ENCODE results near the gene LDLRAD3. TPM values are rescaled to one million over a fixed set of nuclear protein-coding genes. Genes with fewer than 3 reads are reported as not detected.

The LDLRAD3 gene
- polyA plus RNA-seq, 3 donors, result 7.3 to 14.1 (median 10.4) TPM

DNA sequence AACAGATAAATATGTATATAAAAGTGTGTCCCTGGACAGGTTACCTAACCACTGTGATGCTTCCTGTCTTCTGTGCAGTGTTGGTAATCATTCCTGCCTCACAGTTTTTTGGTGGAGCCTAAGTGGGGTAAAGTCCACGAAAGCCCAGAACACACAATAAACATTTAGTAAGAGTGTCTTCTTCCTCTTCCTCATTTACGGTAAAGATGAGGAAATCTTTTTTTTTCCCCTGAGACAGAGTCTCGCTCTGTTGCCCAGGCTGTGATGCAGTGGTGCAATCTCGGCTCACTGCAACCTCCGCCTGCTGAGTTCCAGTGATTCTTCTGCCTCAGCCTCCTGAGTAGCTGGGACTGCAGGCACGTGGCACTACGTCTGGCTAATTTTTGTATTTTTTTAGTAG, 117.1 kb downstream of the LDLRAD3 start:
- peaks cover 30% of the 10 kb centered on the region for H3K4me1 Mint-ChIP-seq
- no peak overlapping the region for H3K4me3 Mint-ChIP-seq
- Histone ChIP-seq H3K79me2 (ENCODE audit: insufficient read depth, low read length) (no peaks in the 10 kb centered on the region), H3K36me3 (replicated peaks in 1 of 2; ENCODE audit: control insufficient read depth in 1 of 2, insufficient read depth in 2 of 2, low read length in 2 of 2) (no peaks in the 10 kb centered on the region), H3K4me3 (replicated peaks in 1 of 3; ENCODE audit: low read depth in 2 of 3, low read length in 3 of 3) (no peak overlapping the region), H3K9me3 (replicated peaks in 1 of 2; ENCODE audit: control insufficient read depth in 1 of 2, insufficient read depth in 1 of 2, low read length in 2 of 2) (no peaks in the 10 kb centered on the region), H3K9ac (ENCODE audit: insufficient read depth, low read length, poor library complexity, severe bottlenecking) (no peak overlapping the region), H3K27ac (ENCODE audit: low read depth in 1 of 2, low read length in 2 of 2) (peak overlapping the region in 1 of 2 donors; percentile 30), H3K27me3 (ENCODE audit: control insufficient read depth in 2 of 2, insufficient read depth in 2 of 2, low read length in 2 of 2) (no peaks in the 10 kb centered on the region), H3K4me1 (ENCODE audit: control insufficient read depth in 1 of 2, insufficient read depth in 2 of 2, low read length in 2 of 2) (peaks cover 3 to 14% of the 10 kb centered on the region in 2 donors), H2AFZ (ENCODE audit: insufficient read depth, low read depth, low read length, poor library complexity, severe bottlenecking) (no peak overlapping the region), H3K4me2 (replicated peaks; ENCODE audit: extremely low read depth, low read length, poor library complexity, severe bottlenecking) (no peak overlapping the region), H4K20me1 (ENCODE audit: insufficient read depth, low read length) (peaks cover 3% of the 10 kb centered on the region)
- intact Hi-C loops (cut with micrococcal nuclease), result no loop called here
- whole genome bisulfite sequencing (ENCODE audit: insufficient coverage), result 21% methylated on average over 4 of the region's 7 CpGs
- TF ChIP-seq, protein P1, sequence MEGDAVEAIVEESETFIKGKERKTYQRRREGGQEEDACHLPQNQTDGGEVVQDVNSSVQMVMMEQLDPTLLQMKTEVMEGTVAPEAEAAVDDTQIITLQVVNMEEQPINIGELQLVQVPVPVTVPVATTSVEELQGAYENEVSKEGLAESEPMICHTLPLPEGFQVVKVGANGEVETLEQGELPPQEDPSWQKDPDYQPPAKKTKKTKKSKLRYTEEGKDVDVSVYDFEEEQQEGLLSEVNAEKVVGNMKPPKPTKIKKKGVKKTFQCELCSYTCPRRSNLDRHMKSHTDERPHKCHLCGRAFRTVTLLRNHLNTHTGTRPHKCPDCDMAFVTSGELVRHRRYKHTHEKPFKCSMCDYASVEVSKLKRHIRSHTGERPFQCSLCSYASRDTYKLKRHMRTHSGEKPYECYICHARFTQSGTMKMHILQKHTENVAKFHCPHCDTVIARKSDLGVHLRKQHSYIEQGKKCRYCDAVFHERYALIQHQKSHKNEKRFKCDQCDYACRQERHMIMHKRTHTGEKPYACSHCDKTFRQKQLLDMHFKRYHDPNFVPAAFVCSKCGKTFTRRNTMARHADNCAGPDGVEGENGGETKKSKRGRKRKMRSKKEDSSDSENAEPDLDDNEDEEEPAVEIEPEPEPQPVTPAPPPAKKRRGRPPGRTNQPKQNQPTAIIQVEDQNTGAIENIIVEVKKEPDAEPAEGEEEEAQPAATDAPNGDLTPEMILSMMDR (IDR thresholded peaks at IDR 0.05), result no peak
- peak; percentile 49 to 60 (median 50) for DNase-seq
- peaks cover 4 to 16% (median 15%) of the 10 kb centered on the region in 7 donors for H3K9me3 Mint-ChIP-seq
- H3K27ac Mint-ChIP-seq, result peak overlapping the region; percentile 44 to 85 (median 72)
- H3K27me3 Mint-ChIP-seq (ENCODE audit: low read depth in 3 of 3), result peaks cover 0 to 2% (median 1%) of the 10 kb centered on the region in 3 donors
- H3K36me3 Mint-ChIP-seq, result peaks cover 8 to 9% of the 10 kb centered on the region in 2 donors

- TF ChIP-seq, protein P1 (IDR thresholded peaks at IDR 0.05), result no peak
- Mint-ChIP-seq H3K4me3 (no peak overlapping the region), H3K4me1 (peaks cover 30% of the 10 kb centered on the region), H3K36me3 (peaks cover 9 to 12% of the 10 kb centered on the region in 2 donors), H3K9me3 (peaks cover 6 to 19% (median 16%) of the 10 kb centered on the region in 7 donors), H3K27ac (peak overlapping the region in 2 of 7 donors; percentile 44 to 83), H3K27me3 (ENCODE audit: low read depth in 3 of 3) (peaks cover 0 to 2% (median 0%) of the 10 kb centered on the region in 3 donors)
- no peaks in the 10 kb centered on the region for H3K79me2 ChIP-seq (ENCODE audit: insufficient read depth, low read length)
- H2AFZ ChIP-seq (ENCODE audit: insufficient read depth, low read depth, low read length, poor library complexity, severe bottlenecking), result no peak overlapping the region
- H3K27me3 ChIP-seq (ENCODE audit: control insufficient read depth in 2 of 2, insufficient read depth in 2 of 2, low read length in 2 of 2), result no peaks in the 10 kb centered on the region
- no peaks in the 10 kb centered on the region for H3K36me3 ChIP-seq (replicated peaks in 1 of 2; ENCODE audit: control insufficient read depth in 1 of 2, insufficient read depth in 2 of 2, low read length in 2 of 2)
- peak overlapping the region in 1 of 2 donors; percentile 30 for H3K27ac ChIP-seq (ENCODE audit: low read depth in 1 of 2, low read length in 2 of 2)
- intact Hi-C loops (cut with micrococcal nuclease), result no loop called here
- H3K4me1 ChIP-seq (ENCODE audit: control insufficient read depth in 1 of 2, insufficient read depth in 2 of 2, low read length in 2 of 2), result peaks cover 3 to 14% of the 10 kb centered on the region in 2 donors
- DNase-seq, result no peak
- H4K20me1 ChIP-seq (ENCODE audit: insufficient read depth, low read length), result peaks cover under 1% of the 10 kb centered on the region
- WGBS (ENCODE audit: insufficient coverage), result no CpG with 5 or more reads among the region's 2 CpGs
- no peak overlapping the region for H3K9ac ChIP-seq (ENCODE audit: insufficient read depth, low read length, poor library complexity, severe bottlenecking)
- no peak overlapping the region for H3K4me3 ChIP-seq (replicated peaks in 1 of 3; ENCODE audit: low read depth in 2 of 3, low read length in 3 of 3)
- peaks cover 0 to 3% of the 10 kb centered on the region in 2 donors for H3K9me3 ChIP-seq (replicated peaks in 1 of 2; ENCODE audit: control insufficient read depth in 1 of 2, insufficient read depth in 1 of 2, low read length in 2 of 2)
- H3K4me2 ChIP-seq (replicated peaks; ENCODE audit: extremely low read depth, low read length, poor library complexity, severe bottlenecking), result no peak overlapping the region
These were observed 117.6 kb downstream of the LDLRAD3 start for GRCh38 chr11:36061471-36061870.
